Astrocyte (in vitro differentiated cells and primary cell): ENCODE results near the gene EFL1. TPM values are rescaled to one million over a fixed set of nuclear protein-coding genes. Genes with fewer than 3 reads are reported as not detected.
"Not testable (repeated sequence)": the region's sequence is repeated elsewhere in the genome, so short reads cannot be mapped to it uniquely, and the experiment has no call there.

Experiments
- DNase-seq: peaks from one replicate; pipeline ENCODE4 v3.0.0-alpha.2; 2010; ENCODE audit warnings: low read depth
- FAIRE-seq: peaks from 2 replicates; lab custom pipeline; 2011; peaks lifted over from hg19 to GRCh38; lab: Jason Lieb, UNC
- H2AFZ ChIP-seq: 2 replicates; pipeline ENCODE4 v1.6.0; 2012; ENCODE audit warnings: low read depth, low read length, inconsistent platforms
- H3K27ac ChIP-seq: 2 replicates; pipeline ENCODE4 v1.5.1; 2011; ENCODE audit warnings: low read depth, low read length, inconsistent platforms
- H3K27me3 ChIP-seq: 2 replicates; pipeline ENCODE4 v1.6.0; 2011; ENCODE audit warnings: low read length, inconsistent platforms; ENCODE audit not compliant: insufficient read depth
- H3K36me3 ChIP-seq: 2 replicates; pipeline ENCODE4 v1.5.1; 2011; ENCODE audit warnings: low read length, inconsistent platforms; ENCODE audit not compliant: insufficient read depth
- H3K4me1 ChIP-seq: 2 replicates; pipeline ENCODE4 v1.5.1; 2011; ENCODE audit warnings: low read length, inconsistent platforms; ENCODE audit not compliant: insufficient read depth
- H3K4me2 ChIP-seq: 2 replicates; pipeline ENCODE4 v1.6.0; 2012; ENCODE audit warnings: low read length, inconsistent platforms
- H3K4me3 ChIP-seq: 2 replicates; pipeline ENCODE4 v1.5.1; 2011; ENCODE audit warnings: low read depth, mild to moderate bottlenecking, low read length, inconsistent platforms; ENCODE audit not compliant: insufficient read depth
- H3K79me2 ChIP-seq: 2 replicates; pipeline ENCODE4 v1.6.0; 2012; ENCODE audit warnings: mild to moderate bottlenecking, low read length, inconsistent platforms; ENCODE audit not compliant: insufficient read depth
- H3K9ac ChIP-seq: 2 replicates; pipeline ENCODE4 v1.6.0; 2012; ENCODE audit warnings: mild to moderate bottlenecking, low read length, inconsistent platforms
- H3K9me3 ChIP-seq: 2 replicates; pipeline ENCODE4 v1.5.1; 2012; ENCODE audit warnings: low read depth, mild to moderate bottlenecking, low read length, inconsistent platforms; ENCODE audit not compliant: insufficient read depth
- H4K20me1 ChIP-seq: 2 replicates; pipeline ENCODE4 v1.6.0; 2012; ENCODE audit warnings: low read length, inconsistent platforms; ENCODE audit not compliant: insufficient read depth
- H3K27ac Mint-ChIP-seq: one replicate; pipeline ENCODE4 v1.8.0; 2021; ENCODE audit warnings: mild to moderate bottlenecking, mixed read lengths; ENCODE audit not compliant: unreplicated experiment
- H3K27me3 Mint-ChIP-seq: one replicate; pipeline ENCODE4 v1.8.0; 2021; ENCODE audit warnings: low read depth, mixed read lengths; ENCODE audit not compliant: unreplicated experiment
- H3K36me3 Mint-ChIP-seq: one replicate; pipeline ENCODE4 v1.8.0; 2021; ENCODE audit warnings: low read depth, mixed read lengths; ENCODE audit not compliant: unreplicated experiment
- H3K4me1 Mint-ChIP-seq: one replicate; pipeline ENCODE4 v1.8.0; 2021; ENCODE audit warnings: low read depth, mixed read lengths; ENCODE audit not compliant: unreplicated experiment
- H3K4me3 Mint-ChIP-seq: one replicate; pipeline ENCODE4 v1.8.0; 2021; ENCODE audit warnings: mild to moderate bottlenecking, moderate library complexity, mixed read lengths; ENCODE audit not compliant: unreplicated experiment
- H3K9me3 Mint-ChIP-seq: one replicate; pipeline ENCODE4 v1.8.0; 2021; ENCODE audit warnings: mild to moderate bottlenecking, mixed read lengths; ENCODE audit not compliant: unreplicated experiment
- CTCF ChIP-seq: IDR thresholded peaks from 2 replicates; pipeline ENCODE4 v1.5.1; 2011; ENCODE audit warnings: low read depth, mild to moderate bottlenecking, inconsistent platforms, low read length, moderate library complexity; ENCODE audit not compliant: insufficient read depth
- EZH2 ChIP-seq: IDR thresholded peaks from 2 replicates; pipeline ENCODE4 v1.6.1; 2012; ENCODE audit warnings: mild to moderate bottlenecking, low read length, inconsistent platforms; ENCODE audit not compliant: insufficient read depth
- total RNA-seq: library from RNA; stranded (reverse); gene quantifications from 2 replicates; pipeline ENCODE4 v1.2.1, GENCODE V29; 2021

The EFL1 gene
- total RNA-seq, 1 donor from 2014 or later, result 13.7 TPM

DNA sequence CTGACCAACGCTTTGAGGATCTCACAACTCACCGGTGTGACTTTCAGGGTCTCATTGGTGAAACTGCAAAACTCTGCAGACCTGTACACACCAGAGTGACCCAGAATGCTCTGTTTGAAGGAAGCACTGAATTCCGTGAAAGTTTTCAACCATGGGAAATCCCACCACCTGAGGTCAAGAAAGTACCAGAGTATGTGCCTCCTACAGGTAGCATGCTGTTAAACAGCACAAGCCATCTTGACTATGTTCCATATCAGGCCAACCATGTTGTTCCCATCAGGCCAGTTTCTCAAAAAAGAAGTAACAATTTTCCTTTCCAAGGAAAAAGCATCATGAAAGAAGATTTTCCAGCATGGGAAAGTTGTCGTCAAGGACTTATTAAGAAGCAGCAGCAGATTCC is 19.9 kb upstream of the EFL1 start:
- not testable (repeated sequence) for H2AFZ ChIP-seq, H3K4me1 Mint-ChIP-seq, H3K9ac ChIP-seq, H3K4me3 ChIP-seq, H4K20me1 ChIP-seq, H3K27ac Mint-ChIP-seq, H3K4me2 ChIP-seq, H3K4me3 Mint-ChIP-seq, H3K9me3 ChIP-seq, H3K27ac ChIP-seq, H3K79me2 ChIP-seq, H3K36me3 Mint-ChIP-seq, H3K27me3 ChIP-seq, H3K4me1 ChIP-seq, H3K27me3 Mint-ChIP-seq, DNase-seq, FAIRE-seq, H3K36me3 ChIP-seq, H3K9me3 Mint-ChIP-seq

- peak; percentile 22 for TF ChIP-seq CTCF
- H3K4me3 ChIP-seq, H3K79me2 ChIP-seq, H4K20me1 ChIP-seq, DNase-seq, H3K4me1 ChIP-seq, H3K27me3 Mint-ChIP-seq, H3K27ac Mint-ChIP-seq, H3K27ac ChIP-seq, H3K36me3 ChIP-seq, H3K9me3 Mint-ChIP-seq, H2AFZ ChIP-seq, H3K4me1 Mint-ChIP-seq, H3K9ac ChIP-seq, H3K36me3 Mint-ChIP-seq, H3K9me3 ChIP-seq, H3K4me2 ChIP-seq, H3K27me3 ChIP-seq, H3K4me3 Mint-ChIP-seq: not testable (repeated sequence)
- peak; percentile 94 for FAIRE-seq
Observed at GRCh38 chr15:82281276-82281675, 18.7 kb upstream of the EFL1 start.

GRCh38 chr15:82275410-82275809 is 12.9 kb upstream of the EFL1 start:
- Histone ChIP-seq H3K4me3 (no peak overlapping the region), H3K27me3 (no peaks in the 10 kb centered on the region), H4K20me1 (no peaks in the 10 kb centered on the region), H3K79me2 (no peaks in the 10 kb centered on the region), H3K4me2 (no peak overlapping the region), H3K9me3 (peaks cover 2% of the 10 kb centered on the region), H2AFZ (no peak overlapping the region), H3K27ac (no peak overlapping the region), H3K4me1 (no peaks in the 10 kb centered on the region), H3K36me3 (no peaks in the 10 kb centered on the region), H3K9ac (no peak overlapping the region)
- H3K9me3 Mint-ChIP-seq, result peaks cover 7% of the 10 kb centered on the region
- no peak overlapping the region for H3K4me3 Mint-ChIP-seq
- peaks cover 5% of the 10 kb centered on the region for H3K27me3 Mint-ChIP-seq
- TF ChIP-seq CTCF (no peak), EZH2 (no peak)
- no peak for FAIRE-seq
- H3K27ac Mint-ChIP-seq, result no peak overlapping the region
- H3K4me1 Mint-ChIP-seq, result no peaks in the 10 kb centered on the region
- peaks cover 6% of the 10 kb centered on the region for H3K36me3 Mint-ChIP-seq
- no peak for DNase-seq
